Stomach smooth muscle (tissue), 2 donors: Measurements from ENCODE around the gene ANKRD16.

Experiments
- H3K27ac ChIP-seq: one replicate; pipeline ENCODE4 v1.7.0; 2013; ENCODE audit warnings: mild to moderate bottlenecking, low read length, inconsistent platforms
- H3K27me3 ChIP-seq, 2 donors: one replicate each; pipeline ENCODE4 v1.7.0; 2013; ENCODE audit warnings: low read length in 2 of 2; ENCODE audit not compliant: insufficient read depth in 2 of 2, control insufficient read depth in 1 of 2
- H3K36me3 ChIP-seq, 2 donors: one replicate each; pipeline ENCODE4 v1.7.0; 2013; ENCODE audit warnings: low read length in 2 of 2; ENCODE audit not compliant: control insufficient read depth in 2 of 2, insufficient read depth in 2 of 2
- H3K4me1 ChIP-seq: one replicate; pipeline ENCODE4 v1.7.0; 2013; ENCODE audit warnings: low read length; ENCODE audit not compliant: control insufficient read depth, insufficient read depth
- H3K4me3 ChIP-seq, 2 donors: one replicate each; pipeline ENCODE4 v1.7.0; 2013; ENCODE audit warnings: low read length in 2 of 2
- H3K9ac ChIP-seq, 2 donors: one replicate each; pipeline ENCODE4 v1.7.0; 2013; ENCODE audit warnings: low read length in 2 of 2, mild to moderate bottlenecking in 1 of 2
- H3K9me3 ChIP-seq, 2 donors: one replicate each; pipeline ENCODE4 v1.7.0; 2013; ENCODE audit warnings: low read length in 2 of 2; ENCODE audit not compliant: control insufficient read depth in 2 of 2
- donor health status: healthy.
- donor health status: Pancreatic carcinoma.

Gene ANKRD16

GRCh38 chr10:5903563-5903962, 13.9 kb upstream of the ANKRD16 start:
- no peaks in the 10 kb centered on the region for H3K9me3 ChIP-seq
- no peaks in the 10 kb centered on the region for H3K27me3 ChIP-seq
- peaks cover 7% of the 10 kb centered on the region for H3K4me1 ChIP-seq
- H3K4me3 ChIP-seq = no peak overlapping the region
- no peak overlapping the region for H3K27ac ChIP-seq
- peaks cover 10 to 12% of the 10 kb centered on the region in 2 donors for H3K36me3 ChIP-seq
- no peak overlapping the region for H3K9ac ChIP-seq

DNA sequence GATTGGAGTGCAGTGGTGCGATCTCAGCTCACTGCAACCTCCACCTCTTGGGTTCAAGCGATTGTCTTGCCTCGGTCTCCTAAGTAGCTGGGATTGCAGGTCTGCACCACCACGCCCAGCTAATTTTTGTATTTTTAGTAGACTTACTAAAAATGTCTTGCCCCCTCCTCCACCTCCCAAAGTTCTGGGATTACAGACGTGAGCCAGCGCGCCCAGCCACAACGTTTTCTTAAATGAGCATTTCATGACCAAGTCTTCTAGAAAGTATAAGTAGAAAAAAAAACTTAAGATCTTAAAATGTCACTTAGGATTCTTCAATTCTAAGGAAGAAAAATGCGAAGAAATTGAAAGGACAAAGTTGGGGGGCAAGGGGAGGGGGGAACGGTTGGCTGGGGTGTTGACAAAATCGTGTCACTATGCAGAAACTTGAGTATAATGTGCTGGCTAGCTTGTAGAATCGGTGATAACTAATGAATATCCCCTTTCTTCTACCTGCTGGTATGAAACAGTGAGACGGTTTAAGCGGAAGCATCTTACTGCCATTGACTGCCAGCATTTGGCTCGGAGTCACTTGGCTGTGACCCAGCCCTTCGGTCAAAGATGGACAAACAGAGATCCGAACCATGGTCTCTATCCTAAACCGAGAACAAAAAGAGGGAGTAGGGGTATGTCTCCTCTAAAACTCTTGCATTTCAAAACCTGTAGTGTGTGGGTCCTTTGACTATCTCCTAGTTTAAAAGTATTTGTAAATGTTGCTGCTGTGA, 13.0 kb upstream of the ANKRD16 start:
- Histone ChIP-seq H3K36me3 (peaks cover 12 to 14% of the 10 kb centered on the region in 2 donors), H3K9me3 (peaks cover 0 to 7% of the 10 kb centered on the region in 2 donors)

DNA sequence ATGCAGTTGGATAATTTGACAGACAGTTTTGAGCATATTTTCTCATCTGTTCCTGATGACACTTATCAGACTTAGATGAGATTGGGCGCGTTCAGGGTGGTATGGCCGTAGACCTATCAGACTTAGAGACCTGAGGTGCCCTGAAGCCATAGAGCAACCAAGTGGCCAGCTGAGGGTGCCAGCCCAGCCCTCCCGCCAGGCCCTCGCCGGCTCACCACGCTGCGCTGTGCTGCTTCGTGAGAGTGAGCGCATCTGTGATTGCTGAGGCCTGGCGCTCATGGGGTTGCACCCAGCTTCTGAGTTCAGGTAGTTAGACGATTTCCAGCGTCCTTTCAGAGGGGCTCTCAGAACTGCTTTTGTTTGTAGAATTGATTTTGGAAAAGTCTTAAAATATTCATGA, 10.6 kb upstream of the ANKRD16 start:
- no peak overlapping the region for H3K27ac ChIP-seq
- no peaks in the 10 kb centered on the region for H3K4me1 ChIP-seq
- H3K27me3 ChIP-seq = no peaks in the 10 kb centered on the region
- no peak overlapping the region for H3K9ac ChIP-seq
- H3K4me3 ChIP-seq = no peak overlapping the region
- H3K36me3 ChIP-seq = peaks cover 8 to 15% of the 10 kb centered on the region in 2 donors
- H3K9me3 ChIP-seq = peaks cover 0 to 7% of the 10 kb centered on the region in 2 donors

More for the DNA sequence above, 13.0 kb upstream of the ANKRD16 start:
- Histone ChIP-seq H3K4me1 (peaks cover 7% of the 10 kb centered on the region), H3K27ac (no peak overlapping the region), H3K27me3 (no peaks in the 10 kb centered on the region), H3K4me3 (no peak overlapping the region), H3K9ac (no peak overlapping the region)

- H3K9me3 ChIP-seq = peaks cover 0 to 7% of the 10 kb centered on the region in 2 donors
- H3K4me1 ChIP-seq = no peaks in the 10 kb centered on the region
- H3K9ac ChIP-seq = no peak overlapping the region
- no peak overlapping the region for H3K4me3 ChIP-seq
- no peak overlapping the region for H3K27ac ChIP-seq
- H3K27me3 ChIP-seq = no peaks in the 10 kb centered on the region
- H3K36me3 ChIP-seq = peaks cover 15 to 25% of the 10 kb centered on the region in 2 donors
Observed at GRCh38 chr10:5898163-5898562, 8.5 kb upstream of the ANKRD16 start.

GRCh38 chr10:5897504-5897903, 7.8 kb upstream of the ANKRD16 start:
- peaks cover 15 to 25% of the 10 kb centered on the region in 2 donors for H3K36me3 ChIP-seq
- H3K27me3 ChIP-seq = no peaks in the 10 kb centered on the region
- no peak overlapping the region for H3K27ac ChIP-seq
- H3K9me3 ChIP-seq = peaks cover 0 to 7% of the 10 kb centered on the region in 2 donors
- H3K4me3 ChIP-seq = no peak overlapping the region
- H3K4me1 ChIP-seq = no peaks in the 10 kb centered on the region
- no peak overlapping the region for H3K9ac ChIP-seq

DNA sequence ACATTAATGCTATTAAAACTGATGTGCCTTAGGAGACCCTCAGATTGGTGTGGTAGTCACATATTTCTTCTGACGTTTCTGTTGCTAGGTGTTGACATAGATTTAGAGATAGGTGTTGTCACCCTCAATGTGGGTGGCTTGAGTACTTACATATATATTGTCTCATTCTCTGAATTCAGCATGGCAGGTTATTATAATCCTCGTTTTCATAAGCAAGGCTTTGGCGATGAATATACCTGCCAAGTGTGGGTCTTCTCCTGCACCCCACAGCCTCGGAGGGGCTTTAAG, 7.3 kb upstream of the ANKRD16 start:
- no peaks in the 10 kb centered on the region for H3K27me3 ChIP-seq
- no peak overlapping the region for H3K27ac ChIP-seq
- no peak overlapping the region for H3K4me3 ChIP-seq
- H3K4me1 ChIP-seq = peaks cover 2% of the 10 kb centered on the region
- peaks cover 15 to 25% of the 10 kb centered on the region in 2 donors for H3K36me3 ChIP-seq
- H3K9ac ChIP-seq = no peak overlapping the region
- peaks cover 0 to 7% of the 10 kb centered on the region in 2 donors for H3K9me3 ChIP-seq

- Histone ChIP-seq H3K27ac (no peak overlapping the region), H3K9me3 (peaks cover 0 to 7% of the 10 kb centered on the region in 2 donors), H3K9ac (no peak overlapping the region), H3K27me3 (no peaks in the 10 kb centered on the region), H3K4me3 (no peak overlapping the region), H3K4me1 (peaks cover 6% of the 10 kb centered on the region), H3K36me3 (peaks cover 15 to 25% of the 10 kb centered on the region in 2 donors)
Observed at GRCh38 chr10:5896208-5897052, 6.7 kb upstream of the ANKRD16 start.

DNA sequence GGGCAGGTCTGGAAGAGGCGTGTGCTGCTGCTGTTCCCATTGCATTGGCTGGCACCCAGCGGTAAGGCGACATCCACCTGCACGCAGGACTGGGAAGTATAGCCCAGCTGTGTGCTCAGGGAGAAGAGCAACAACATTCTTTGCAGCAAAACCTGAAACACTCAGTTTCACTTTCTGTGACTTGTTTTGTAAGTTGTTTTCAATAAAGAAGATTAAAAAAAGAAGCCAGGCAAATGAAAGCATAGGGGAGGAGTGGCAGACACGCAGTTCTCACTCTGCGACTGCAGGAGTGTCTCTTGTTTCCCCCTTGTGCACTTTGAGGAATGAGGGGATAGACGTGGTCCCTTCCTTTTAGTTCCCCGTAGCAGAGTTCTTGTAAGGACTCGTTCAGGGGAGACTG, 6.1 kb upstream of the ANKRD16 start:
- Histone ChIP-seq H3K9ac (no peak overlapping the region), H3K9me3 (peaks cover 0 to 7% of the 10 kb centered on the region in 2 donors), H3K4me1 (peaks cover 13% of the 10 kb centered on the region), H3K27me3 (no peaks in the 10 kb centered on the region), H3K36me3 (peaks cover 15 to 25% of the 10 kb centered on the region in 2 donors), H3K4me3 (no peak overlapping the region), H3K27ac (no peak overlapping the region)

- Histone ChIP-seq H3K4me3 (no peak overlapping the region), H3K9ac (no peak overlapping the region), H3K9me3 (peaks cover 0 to 7% of the 10 kb centered on the region in 2 donors), H3K27me3 (no peaks in the 10 kb centered on the region), H3K36me3 (peaks cover 15 to 25% of the 10 kb centered on the region in 2 donors), H3K4me1 (peaks cover 16% of the 10 kb centered on the region), H3K27ac (no peak overlapping the region)
Observed at GRCh38 chr10:5895365-5895764, 5.7 kb upstream of the ANKRD16 start.

- Histone ChIP-seq H3K36me3 (peaks cover 15 to 23% of the 10 kb centered on the region in 2 donors), H3K4me1 (peaks cover 16% of the 10 kb centered on the region), H3K27me3 (no peaks in the 10 kb centered on the region), H3K9ac (no peak overlapping the region), H3K9me3 (peaks cover 0 to 7% of the 10 kb centered on the region in 2 donors), H3K4me3 (no peak overlapping the region), H3K27ac (no peak overlapping the region)
Observed at GRCh38 chr10:5894873-5895272, 5.2 kb upstream of the ANKRD16 start.
